Glomerular endothelial cell (primary cell): ENCODE data around the gene NIN. TPM values are rescaled to one million over a fixed set of nuclear protein-coding genes. Genes with fewer than 3 reads are reported as not detected.
"Not testable (repeated sequence)": the region's sequence is repeated elsewhere in the genome, so short reads cannot be mapped to it uniquely, and the experiment has no call there.

Experiments
- DNase-seq: peaks from one replicate; pipeline ENCODE4 v3.0.0-alpha.2; 2011; ENCODE audit warnings: low read depth, low spot score; ENCODE audit errors: extremely low read depth
- total RNA-seq: library from RNA; depleted of rRNA; stranded (reverse); fragments of >200 nt; gene quantifications from 2 replicates; pipeline ENCODE4 v1.2.3, GENCODE V29; 2015

NIN gene
- total RNA-seq, 1 donor from 2014 or later: 51.5 TPM

DNA sequence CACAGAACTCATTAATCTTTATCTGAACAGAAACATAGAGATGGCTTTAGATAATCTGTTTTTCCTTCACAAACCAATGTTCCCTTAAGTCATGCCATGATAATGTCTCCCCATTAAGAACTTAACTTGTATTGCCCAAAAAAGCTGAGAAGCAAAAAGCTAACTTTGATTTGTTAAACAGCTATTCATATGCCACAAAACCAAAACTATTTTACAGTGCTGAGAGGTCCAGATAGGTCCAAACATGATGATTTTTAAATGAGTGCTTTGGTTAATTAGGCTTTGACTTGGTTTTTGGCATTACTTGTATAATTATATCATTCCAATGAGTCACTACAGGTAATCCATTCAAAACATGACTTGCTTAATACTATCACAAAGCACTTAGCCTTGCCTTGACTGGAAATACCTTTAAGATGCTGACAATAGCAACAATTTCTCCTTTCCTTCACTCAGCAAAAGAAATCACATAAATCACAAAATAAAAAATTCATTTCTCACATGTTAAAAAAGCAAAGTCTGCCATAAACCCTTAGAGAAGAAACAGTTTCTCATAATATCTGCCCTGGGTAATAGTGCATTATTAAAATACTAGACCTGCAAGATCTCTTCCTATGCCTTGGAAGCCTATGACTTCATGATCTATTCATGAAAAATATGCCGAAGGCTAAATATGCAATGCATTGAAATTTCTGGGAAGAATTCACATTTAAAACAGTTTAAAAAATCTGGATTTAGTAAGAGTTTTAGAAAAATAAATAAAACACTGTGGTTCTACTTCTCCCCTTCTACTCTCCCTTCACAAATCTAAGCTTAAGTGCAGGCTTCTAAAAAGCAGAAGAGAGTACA, 110.8 kb downstream of the NIN start:
- DNase-seq: no peak

GRCh38 chr14:50718949-50719348, 112.0 kb downstream of the NIN start:
- DNase-seq: no peak

GRCh38 chr14:50717811-50718210, 113.2 kb downstream of the NIN start:
- no peak for DNase-seq

DNA sequence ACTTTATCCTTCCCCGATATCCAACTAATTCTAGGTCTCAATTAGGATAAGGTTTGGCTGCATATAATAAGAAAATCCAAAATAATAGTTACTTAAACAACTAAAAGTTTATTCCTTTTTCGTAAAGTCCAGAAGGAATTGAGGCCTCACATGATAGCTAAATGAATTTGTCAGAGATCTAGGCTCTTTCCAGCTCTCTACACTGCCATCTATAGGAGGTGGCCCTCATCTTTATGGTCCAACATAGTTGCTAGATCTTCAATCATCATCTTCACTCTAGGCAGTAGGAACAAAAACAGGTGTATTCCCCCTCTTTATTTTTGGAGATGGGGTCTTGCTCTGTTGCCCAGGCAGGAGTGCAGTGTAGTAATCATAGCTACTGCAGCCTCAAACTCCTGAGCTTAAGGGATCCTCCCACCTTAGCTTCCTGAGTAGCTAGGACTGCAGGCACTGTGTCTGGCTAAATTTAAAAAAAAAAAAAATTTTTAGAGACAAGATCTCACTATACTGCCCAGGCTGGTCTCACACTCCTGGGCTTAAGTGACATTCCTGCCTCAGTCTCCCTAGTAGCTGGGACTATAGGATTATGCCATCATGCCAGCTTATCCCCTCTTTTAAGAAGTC, 116.4 kb downstream of the NIN start:
- DNase-seq: peak; percentile 20

GRCh38 chr14:50711043-50711442, 119.9 kb downstream of the NIN start:
- DNase-seq: no peak

DNA sequence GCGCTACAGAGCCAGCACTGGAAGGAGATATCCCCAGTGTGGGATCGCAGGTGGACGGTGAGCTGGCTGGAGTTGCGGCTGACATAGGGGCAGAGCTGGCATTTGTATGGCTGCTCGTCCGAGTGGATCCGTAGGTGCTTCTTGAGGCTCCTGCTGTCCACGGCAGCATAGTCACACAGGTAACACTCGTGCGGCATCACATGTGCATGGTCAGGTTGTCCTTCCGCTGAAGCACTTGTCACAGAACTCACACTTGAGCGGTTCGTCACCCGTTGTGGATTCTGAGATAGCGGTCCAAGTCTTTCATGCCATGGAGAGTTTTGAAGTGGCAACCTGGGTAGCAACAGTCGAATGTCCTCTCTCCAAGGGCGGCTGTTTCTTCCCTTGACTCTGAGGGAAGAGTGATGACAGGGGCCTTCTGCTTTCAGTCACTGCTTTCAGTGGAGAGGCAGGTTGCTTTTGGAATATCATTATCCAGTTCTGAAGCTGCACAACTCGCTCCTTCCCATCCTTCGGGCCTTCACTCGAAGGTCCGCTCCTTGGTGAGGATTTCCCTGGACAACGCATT, 125.9 kb downstream of the NIN start:
- DNase-seq: no peak

DNA sequence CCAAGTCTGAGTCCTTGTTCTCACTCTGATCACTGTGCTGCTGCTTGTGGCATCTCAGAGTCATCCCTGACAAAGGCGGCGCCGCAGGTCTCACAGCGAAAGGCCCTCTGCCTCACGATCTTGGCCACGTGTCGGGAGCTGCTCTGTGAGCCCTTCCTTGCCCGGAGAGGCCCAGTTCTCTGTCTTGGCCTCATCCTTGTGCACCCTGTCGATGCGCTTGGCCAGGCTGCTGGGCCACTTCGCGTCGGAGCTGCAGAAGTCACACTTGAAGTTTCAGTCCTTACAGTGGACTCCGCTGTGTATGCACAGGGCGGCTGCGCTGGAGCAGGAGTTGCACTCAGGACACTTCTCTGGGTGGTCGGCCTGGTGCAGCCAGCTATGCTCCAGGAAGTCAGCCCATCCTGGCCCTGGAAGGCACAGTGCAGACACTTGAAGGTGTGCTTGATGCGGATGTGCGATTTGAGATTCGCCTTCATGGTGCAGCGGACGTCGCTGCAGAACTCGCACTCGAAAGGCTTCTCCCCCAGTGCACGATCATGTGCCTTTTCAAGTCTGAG, 126.4 kb downstream of the NIN start:
- no peak for DNase-seq

GRCh38 chr14:50697659-50698290, 133.2 kb downstream of the NIN start:
- no peak for DNase-seq

DNA sequence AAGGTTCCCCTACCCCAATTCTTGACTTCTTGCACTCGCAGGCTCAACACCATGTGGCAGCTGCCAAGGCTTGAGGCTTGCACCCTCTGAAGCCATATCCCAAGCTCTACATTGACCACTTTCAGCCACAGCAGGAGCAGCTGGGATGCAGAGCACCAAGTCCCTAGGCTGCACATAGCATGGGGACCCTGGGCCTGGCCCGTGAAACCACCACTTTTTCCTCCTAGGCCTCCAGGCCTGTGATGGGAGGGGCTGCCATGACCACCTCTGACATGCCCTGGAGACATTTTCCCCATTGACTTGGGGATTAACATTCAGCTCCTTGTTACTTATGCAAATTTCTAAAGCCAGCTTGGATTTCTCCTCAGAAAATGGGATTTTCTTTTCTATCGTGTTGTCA, 136.7 kb downstream of the NIN start:
- not testable (repeated sequence) for DNase-seq

GRCh38 chr14:50688875-50689274, 142.1 kb downstream of the NIN start:
- no peak for DNase-seq

- DNase-seq: no peak
Observed at GRCh38 chr14:50679674-50680073, 151.3 kb downstream of the NIN start.

DNA sequence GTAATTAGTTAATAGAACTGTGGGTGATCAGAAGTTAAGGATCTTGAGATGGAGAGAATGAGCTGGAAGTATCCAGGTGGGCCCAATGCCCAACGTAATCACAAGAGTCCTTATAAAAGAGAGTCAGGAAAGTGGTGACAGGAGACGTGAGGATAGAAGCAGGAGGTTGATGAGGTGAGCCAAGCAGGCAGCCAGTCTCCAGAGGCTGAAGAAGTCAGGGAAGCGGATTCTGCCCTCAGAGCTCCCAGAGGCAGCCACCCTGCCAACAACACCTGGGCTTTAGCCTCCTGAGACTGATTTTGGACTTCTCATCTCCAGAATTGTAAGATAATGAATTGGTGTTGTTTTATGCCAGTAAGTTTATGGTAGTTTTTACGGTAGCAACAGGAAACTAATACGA, 152.8 kb downstream of the NIN start:
- DNase-seq: no peak

GRCh38 chr14:50677527-50678063, 153.4 kb downstream of the NIN start:
- DNase-seq: no peak

DNA sequence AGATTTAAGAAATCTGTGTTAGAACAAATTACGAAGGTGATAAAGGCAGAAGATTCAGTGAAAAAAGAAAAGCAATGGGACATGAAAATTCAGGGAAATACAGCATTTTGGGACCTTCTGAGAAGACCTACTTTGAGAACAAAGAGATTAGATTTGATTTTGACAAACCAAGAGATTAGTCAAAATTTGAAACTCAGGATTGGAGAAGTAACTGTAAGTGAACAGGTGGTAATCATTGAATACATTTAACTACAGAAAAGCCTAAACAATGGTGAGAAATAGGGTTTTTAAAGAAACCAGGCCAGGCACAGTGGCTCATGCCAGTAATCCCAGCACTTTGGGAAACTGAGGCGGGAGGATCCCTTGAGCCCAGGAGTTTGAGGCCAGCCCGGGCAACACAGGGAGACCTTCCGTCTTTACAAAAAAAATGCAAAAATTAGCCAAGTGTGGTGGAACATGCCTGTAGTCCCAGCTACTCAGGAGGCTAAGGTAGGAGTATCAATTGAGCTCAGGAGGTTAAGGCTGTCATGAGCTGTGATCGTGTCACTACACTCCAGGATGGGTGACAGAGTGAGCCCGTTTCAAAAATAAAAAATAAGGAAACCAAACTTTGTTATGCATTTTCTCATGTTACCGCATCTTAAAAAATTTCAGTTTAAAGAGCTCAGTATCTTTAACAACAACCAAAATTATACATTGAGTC, 154.0 kb downstream of the NIN start:
- no peak for DNase-seq

- no peak for DNase-seq
Observed at GRCh38 chr14:50675597-50675996, 155.4 kb downstream of the NIN start.

DNA sequence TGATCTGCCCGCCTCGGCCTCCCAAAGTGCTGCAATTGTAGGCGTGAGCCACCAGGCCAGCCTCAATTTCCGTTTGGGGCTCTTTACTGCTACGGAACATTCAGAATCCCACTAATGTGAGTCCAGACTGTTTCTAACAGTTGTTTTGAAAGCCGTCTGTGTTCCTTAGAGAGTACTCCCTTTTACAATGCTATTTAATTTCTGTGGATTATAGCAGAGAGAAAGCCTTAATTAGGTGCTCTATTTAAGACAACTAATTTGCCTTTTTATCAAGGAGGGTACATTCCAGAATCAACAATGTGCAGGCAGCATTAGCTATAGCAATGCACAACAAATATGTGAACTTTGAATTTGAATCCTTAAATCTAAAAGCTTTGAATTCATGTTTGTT, 160.1 kb downstream of the NIN start:
- DNase-seq: no peak

GRCh38 chr14:50670196-50670865, 160.6 kb downstream of the NIN start:
- DNase-seq: no peak
